Dedifferentiated amniotic fluid mesenchymal stem cell (primary cell): Measurements from ENCODE around the gene OTOGL.
A peak's percentile ranks its signal among the peaks of the same experiment; 100 is the strongest.
"Not testable (repeated sequence)": the region's sequence is repeated elsewhere in the genome, so short reads cannot be mapped to it uniquely, and the experiment has no call there.

Source experiments
- DNase-seq: peaks from one replicate; pipeline ENCODE4 v3.0.0-alpha.2; 2016; ENCODE audit errors: extremely low spot score

Gene OTOGL

GRCh38 chr12:80226576-80226975 is 127.2 kb downstream of the OTOGL start:
- no peak for DNase-seq

GRCh38 chr12:80227904-80228303 is 128.6 kb downstream of the OTOGL start:
- not testable (repeated sequence) for DNase-seq

- DNase-seq = no peak
These were observed 130.7 kb downstream of the OTOGL start for GRCh38 chr12:80230068-80230467.

- no peak for DNase-seq
These were observed 133.5 kb downstream of the OTOGL start for GRCh38 chr12:80232837-80233236.

- DNase-seq = no peak
These were observed 134.6 kb downstream of the OTOGL start for GRCh38 chr12:80233926-80234325.

GRCh38 chr12:80234667-80235066 is 135.3 kb downstream of the OTOGL start:
- no peak for DNase-seq

- DNase-seq = no peak
These were observed 136.6 kb downstream of the OTOGL start for GRCh38 chr12:80235944-80236343.

- no peak for DNase-seq
These were observed 140.5 kb downstream of the OTOGL start for GRCh38 chr12:80239867-80240266.

- DNase-seq = peak; percentile 58
These were observed 142.4 kb downstream of the OTOGL start for GRCh38 chr12:80241576-80242273.

- no peak for DNase-seq
These were observed 143.0 kb downstream of the OTOGL start for GRCh38 chr12:80242321-80242720.

- DNase-seq = not testable (repeated sequence)
These were observed 150.2 kb downstream of the OTOGL start for GRCh38 chr12:80249581-80249980.

- no peak for DNase-seq
These were observed 158.6 kb downstream of the OTOGL start for GRCh38 chr12:80257920-80258319.

GRCh38 chr12:80260269-80260668 is 160.9 kb downstream of the OTOGL start:
- DNase-seq = no peak

GRCh38 chr12:80261403-80261802 is 162.1 kb downstream of the OTOGL start:
- no peak for DNase-seq

GRCh38 chr12:80262346-80262745 is 163.0 kb downstream of the OTOGL start:
- DNase-seq = peak; percentile 62

GRCh38 chr12:80262771-80263170 is 163.4 kb downstream of the OTOGL start:
- DNase-seq = no peak

- no peak for DNase-seq
These were observed 165.0 kb downstream of the OTOGL start for GRCh38 chr12:80264386-80264785.

GRCh38 chr12:80264891-80265290 is 165.6 kb downstream of the OTOGL start:
- DNase-seq = no peak

GRCh38 chr12:80268924-80269749 is 169.8 kb downstream of the OTOGL start:
- DNase-seq = peak; percentile 71

- DNase-seq = peak; percentile 51
These were observed 170.6 kb downstream of the OTOGL start for GRCh38 chr12:80269803-80270552.

- DNase-seq = no peak
These were observed 172.4 kb downstream of the OTOGL start for GRCh38 chr12:80271780-80272179.

- DNase-seq = no peak
These were observed 173.1 kb downstream of the OTOGL start for GRCh38 chr12:80272387-80272915.
